H1 (cell line): ENCODE data around the gene TUT7. TPM values are rescaled to one million over a fixed set of nuclear protein-coding genes. Genes with fewer than 3 reads are reported as not detected.
A peak's percentile ranks its signal among the peaks of the same experiment; 100 is the strongest.

Source experiments
- CTCF ChIA-PET: fragments of 300-600 bp; sonication (Branson Sonifier 250); formaldehyde crosslinking; loops from one replicate; lab custom pipeline; 2021; ENCODE audit not compliant: partially characterized antibody; lab: Charles Lee
- POLR2A ChIA-PET: fragments of 300-600 bp; sonication (Branson Sonifier 250); formaldehyde crosslinking; loops from one replicate; lab custom pipeline; 2021; ENCODE audit warnings: inconsistent platforms; ENCODE audit not compliant: partially characterized antibody; lab: Charles Lee
- DNase-seq, 2 experiments: peaks; one replicate each; pipeline versions ENCODE4 v3.0.0 to v3.0.0-alpha.2; 2010 to 2022; ENCODE audit warnings: low spot score in 2 of 2, low read depth in 1 of 2, mixed read lengths in 1 of 2
- FAIRE-seq: peaks from 2 replicates; lab custom pipeline; 2011; peaks lifted over from hg19 to GRCh38; lab: Jason Lieb, UNC
- H2AFZ ChIP-seq: 2 replicates; pipeline ENCODE4 v1.8.1; 2012; ENCODE audit warnings: low read length, inconsistent platforms
- H2AK5ac ChIP-seq: 2 replicates; pipeline ENCODE4 v1.6.1; 2013; ENCODE audit warnings: low read depth, low read length
- H2BK120ac ChIP-seq: replicated peaks from 2 replicates; pipeline ENCODE3; 2013; ENCODE audit warnings: low read depth, low read length, inconsistent platforms
- H2BK12ac ChIP-seq: 2 replicates; pipeline ENCODE4 v1.6.1; 2013; ENCODE audit warnings: low read depth, low read length
- H2BK15ac ChIP-seq: 2 replicates; pipeline ENCODE4 v1.6.1; 2013; ENCODE audit warnings: low read length
- H2BK20ac ChIP-seq: 2 replicates; pipeline ENCODE4 v1.6.1; 2013; ENCODE audit warnings: low read length
- H2BK5ac ChIP-seq: 2 replicates; pipeline ENCODE4 v1.6.1; 2013; ENCODE audit warnings: low read depth, low read length
- H3K14ac ChIP-seq: 2 replicates; pipeline ENCODE4 v1.6.1; 2013; ENCODE audit warnings: inconsistent platforms; ENCODE audit not compliant: insufficient read length
- H3K18ac ChIP-seq: 2 replicates; pipeline ENCODE4 v1.6.1; 2013; ENCODE audit warnings: low read length; ENCODE audit errors: extremely low read depth
- H3K23ac ChIP-seq: 2 replicates; pipeline ENCODE4 v1.6.1; 2013; ENCODE audit warnings: inconsistent platforms; ENCODE audit not compliant: insufficient read length
- H3K23me2 ChIP-seq: 2 replicates; pipeline ENCODE4 v1.6.1; 2013; ENCODE audit warnings: low read depth, low read length
- H3K27ac ChIP-seq: 2 replicates; pipeline ENCODE4 v1.6.1; 2011; ENCODE audit warnings: low read depth, low read length, inconsistent platforms
- H3K27me3 ChIP-seq, 4 experiments: replicated peaks in 1 of 4; 1 replicate in 1 of 4; 2 replicates in 3 of 4; pipeline versions ENCODE4 v1.6.1 to v1.8.1; 2011 to 2013; ENCODE audit warnings: low read length in 3 of 4, mild to moderate bottlenecking in 3 of 4, inconsistent platforms in 2 of 4, mixed read lengths in 2 of 4, moderate library complexity in 1 of 4; ENCODE audit not compliant: control insufficient read depth in 3 of 4, insufficient read depth in 3 of 4; ENCODE audit errors: extremely low read depth in 1 of 4
- H3K36me3 ChIP-seq, 4 experiments: 2 replicates each; pipeline versions ENCODE4 v1.6.1 to v1.8.1; 2011 to 2013; ENCODE audit warnings: mild to moderate bottlenecking in 4 of 4, low read length in 3 of 4, moderate library complexity in 2 of 4, control low read depth in 1 of 4, inconsistent platforms in 1 of 4; ENCODE audit not compliant: insufficient read depth in 4 of 4, control insufficient read depth in 2 of 4
- H3K4ac ChIP-seq: replicated peaks from 2 replicates; pipeline ENCODE3; 2013; ENCODE audit warnings: low read length, low read depth, mixed read lengths, inconsistent platforms; ENCODE audit not compliant: insufficient read length
- H3K4me1 ChIP-seq, 4 experiments: replicated peaks in 1 of 4; 1 replicate in 1 of 4; 2 replicates in 3 of 4; pipeline versions ENCODE4 v1.6.1 to v1.8.1; 2011 to 2013; ENCODE audit warnings: low read length in 3 of 4, inconsistent platforms in 2 of 4, mixed read lengths in 1 of 4; ENCODE audit not compliant: insufficient read depth in 4 of 4, control insufficient read depth in 3 of 4
- H3K4me2 ChIP-seq, 2 experiments: 2 replicates each; pipeline versions ENCODE4 v1.6.1 to v1.8.1; 2011 to 2013; ENCODE audit warnings: low read depth in 2 of 2, low read length in 2 of 2, control low read depth in 1 of 2, inconsistent platforms in 1 of 2, mild to moderate bottlenecking in 1 of 2; ENCODE audit not compliant: insufficient read depth in 1 of 2
- H3K4me3 ChIP-seq, 4 experiments: fragments of 200-600, 300-600 bp in 1 of 4; sonication (generic), shearing (Covaris generic), sonication (Bioruptor Twin) in 1 of 4; 2 replicates each; pipeline versions ENCODE4 v1.5.1 to v1.8.1; 2011 to 2016; ENCODE audit warnings: low read length in 4 of 4, low read depth in 3 of 4, control low read depth in 2 of 4, inconsistent platforms in 2 of 4, mild to moderate bottlenecking in 2 of 4, mixed read lengths in 1 of 4, moderate library complexity in 1 of 4; ENCODE audit not compliant: insufficient read depth in 2 of 4; ENCODE audit errors: extremely low read depth in 1 of 4
- H3K56ac ChIP-seq: replicated peaks from 2 replicates; pipeline ENCODE3; 2013; ENCODE audit warnings: low read depth, mild to moderate bottlenecking, mixed read lengths, low read length, inconsistent platforms; ENCODE audit not compliant: insufficient read length
- H3K79me1 ChIP-seq: 2 replicates; pipeline ENCODE4 v1.6.1; 2013; ENCODE audit warnings: low read depth, low read length, control low read depth
- H3K79me2 ChIP-seq, 2 experiments: 2 replicates each; pipeline versions ENCODE4 v1.6.1 to v1.8.1; 2012 to 2013; ENCODE audit warnings: low read length in 2 of 2, mild to moderate bottlenecking in 2 of 2, inconsistent platforms in 1 of 2; ENCODE audit not compliant: insufficient read depth in 2 of 2, control insufficient read depth in 1 of 2
- H3K9ac ChIP-seq, 4 experiments: replicated peaks in 1 of 4; 1 replicate in 1 of 4; 2 replicates in 3 of 4; pipeline versions ENCODE4 v1.6.1 to v1.8.1; 2011 to 2013; ENCODE audit warnings: low read depth in 3 of 4, low read length in 3 of 4, control low read depth in 2 of 4, mild to moderate bottlenecking in 2 of 4, moderate library complexity in 2 of 4, inconsistent platforms in 1 of 4; ENCODE audit errors: extremely low read depth in 1 of 4
- H3K9me3 ChIP-seq, 2 experiments: 2 replicates each; pipeline versions ENCODE4 v1.6.1 to v1.8.1; 2012 to 2013; ENCODE audit warnings: mild to moderate bottlenecking in 2 of 2, moderate library complexity in 2 of 2, control low read depth in 1 of 2, inconsistent platforms in 1 of 2, low read depth in 1 of 2, low read length in 1 of 2, mixed read lengths in 1 of 2; ENCODE audit not compliant: insufficient read depth in 2 of 2
- H4K20me1 ChIP-seq, 2 experiments: replicated peaks in 1 of 2; 2 replicates each; pipeline versions ENCODE3 to v1.8.1; 2011 to 2013; ENCODE audit warnings: inconsistent platforms in 2 of 2, low read length in 2 of 2, mild to moderate bottlenecking in 1 of 2; ENCODE audit not compliant: insufficient read depth in 2 of 2, control insufficient read depth in 1 of 2
- H4K5ac ChIP-seq: 2 replicates; pipeline ENCODE4 v1.6.1; 2013; ENCODE audit warnings: low read length, low read depth, mixed read lengths, inconsistent platforms; ENCODE audit not compliant: insufficient read length
- H4K8ac ChIP-seq: 2 replicates; pipeline ENCODE4 v1.8.0; 2013; ENCODE audit warnings: mild to moderate bottlenecking, moderate library complexity, low read length, inconsistent platforms; ENCODE audit not compliant: insufficient read depth; ENCODE audit errors: extremely low read depth
- H4K91ac ChIP-seq: replicated peaks from 2 replicates; pipeline ENCODE3; 2013; ENCODE audit warnings: low read length, mixed read lengths, inconsistent platforms; ENCODE audit not compliant: insufficient read length
- ATF2 ChIP-seq: IDR thresholded peaks from 2 replicates; pipeline ENCODE4 v1.6.1; 2012; ENCODE audit warnings: low read length, inconsistent platforms
- MAX ChIP-seq: IDR thresholded peaks from 2 replicates; pipeline ENCODE4 v1.6.1; 2012; ENCODE audit warnings: inconsistent platforms
- SP1 ChIP-seq: IDR thresholded peaks from 2 replicates; pipeline ENCODE4 v1.6.1; 2011; ENCODE audit warnings: low read depth, low read length
- ZNF274 ChIP-seq: IDR thresholded peaks from 2 replicates; pipeline ENCODE4 v1.7.0; 2012; ENCODE audit warnings: low read length, borderline replicate concordance; ENCODE audit errors: extremely low read depth
- WGBS, 2 experiments: shearing (Covaris generic) in 1 of 2; methylation state at CpG; one replicate each; pipeline versions ENCODE4 v1.1.6 to v1.1.7; 2013 to 2015; ENCODE audit warnings: low lambda C conversion rate in 2 of 2, mixed read lengths in 2 of 2, inconsistent platforms in 1 of 2, low coverage in 1 of 2, missing lambda C conversion rate in 1 of 2; ENCODE audit not compliant: insufficient replicate concordance in 2 of 2, insufficient coverage in 1 of 2, insufficient read length in 1 of 2; ENCODE audit errors: extremely low coverage in 1 of 2, missing lambda C conversion rate in 1 of 2; 5-methylcytosine and 5-hydroxymethylcytosine counted together
- polyA plus RNA-seq, 7 experiments: library from polyadenylated mRNA; depleted of rRNA in 3 of 7; stranded (reverse) in 5 of 7; unstranded in 2 of 7; fragments of >200 nt in 5 of 7; fragments of 200-250 nt in 2 of 7; gene quantifications; 1 replicate in 5 of 7; 2 replicates in 1 of 7; 4 replicates in 1 of 7; pipeline versions ENCODE4 v1.2.1 to v1.2.3, GENCODE V29; 2011 to 2013; ENCODE audit warnings: missing spikeins in 2 of 7, mixed read lengths in 2 of 7
- total RNA-seq: library from RNA; stranded (reverse); fragmentation: NEBNext Ultra II Directional; extraction: Animal tissue kit (Norgen Biotek cat#: 25700); gene quantifications from 2 replicates; pipeline ENCODE4 v1.2.1, GENCODE V29; 2021

TUT7 gene
- total and polyA plus RNA-seq, 2 of the 8 experiments (the other 6 are each of a cell fraction or from before 2014, with no cell fraction given): 4.8 to 19.3 TPM

DNA sequence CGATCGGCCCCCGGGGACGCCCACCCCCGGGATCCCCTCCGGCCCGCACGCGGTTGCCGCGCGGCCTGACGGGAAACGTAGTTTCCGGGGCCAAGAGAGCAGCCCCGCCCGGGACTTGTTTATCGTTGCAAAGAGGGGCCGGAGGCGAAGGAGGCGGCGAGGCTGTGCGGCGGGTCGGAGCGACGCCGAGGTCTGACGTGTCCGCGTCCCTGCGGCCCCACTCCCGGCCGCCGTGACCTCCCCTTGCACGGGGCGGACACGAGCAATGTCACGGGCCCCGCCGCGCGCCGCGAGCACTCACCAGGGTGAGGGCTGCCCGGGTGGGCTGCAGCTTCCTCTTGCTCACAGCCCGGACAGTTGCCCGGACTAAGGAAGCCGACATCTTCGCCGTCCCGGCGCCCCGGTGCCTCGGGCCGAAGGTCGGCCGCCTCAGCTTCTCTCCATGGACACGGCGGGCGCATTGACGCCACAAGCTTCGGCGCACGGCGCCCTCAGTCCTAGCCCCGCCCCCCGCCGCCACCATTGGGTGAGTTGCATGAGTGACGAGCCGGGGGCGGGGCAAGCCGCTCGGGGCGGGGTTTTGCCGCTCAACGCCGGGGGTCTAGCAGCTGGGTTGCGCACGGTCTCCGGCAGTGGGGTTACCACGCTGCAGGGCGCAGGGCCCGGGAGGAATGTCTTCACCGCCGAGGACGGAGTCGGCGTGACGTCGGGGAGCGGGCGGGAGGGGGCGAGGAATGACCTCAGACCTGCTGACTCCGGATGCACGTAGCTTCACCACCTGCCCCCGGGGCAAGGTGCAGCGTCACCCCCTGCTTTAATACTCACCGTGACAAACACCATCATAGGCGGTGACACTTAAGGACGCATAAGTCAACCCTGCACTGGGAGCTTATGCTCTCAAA, 71.9 kb downstream of the TUT7 start, which contains the start of gene ISCA1:
ISCA1 (minus strand) TSS at position 462 of the 902 bp plus-strand sequence; CDS start at position 382, 80 bp downstream.
- Histone ChIP-seq H4K5ac (peak within 1 kb of the TSS; percentile 94), H2BK12ac (peak within 1 kb of the TSS; percentile 98), H2AFZ (peak within 1 kb of the TSS; percentile 98), H3K56ac (peak within 1 kb of the TSS; percentile 55), H3K79me2 (peaks cover 9 to 39% of the 10 kb centered on the region in 2 experiments), H2BK5ac (peak within 1 kb of the TSS; percentile 94), H3K23me2 (peaks cover 7% of the 10 kb centered on the region), H2BK15ac (peak within 1 kb of the TSS; percentile 97), H4K8ac (peak within 1 kb of the TSS; percentile 93; the same call in 1 of the 2 replicates), H3K27me3 (no peaks in the 10 kb centered on the region; a peak in 1 of 7 replicates), H2AK5ac (peak within 1 kb of the TSS; percentile 82; the same call in 1 of the 2 replicates), H4K91ac (peak within 1 kb of the TSS; percentile 4), H3K4me1 (peaks cover 0 to 9% (median 6%) of the 10 kb centered on the region in 4 experiments; a peak in 5 of 7 replicates), H3K23ac (no peak within 1 kb of the TSS), H3K36me3 (peaks cover 0 to 11% (median 3%) of the 10 kb centered on the region in 4 experiments; a peak in 4 of 8 replicates), H2BK120ac (no peak within 1 kb of the TSS), H3K4me3 (peak within 1 kb of the TSS; percentile 88 to 96 (median 93)), H3K14ac (no peak within 1 kb of the TSS), H3K9ac (peak within 1 kb of the TSS; percentile 88 to 97 (median 92)), H3K4me2 (peak within 1 kb of the TSS; percentile 90 to 91), H3K9me3 (no peaks in the 10 kb centered on the region), H3K27ac (peak within 1 kb of the TSS; percentile 90), H3K79me1 (peaks cover 3% of the 10 kb centered on the region; the same call in 1 of the 2 replicates), H3K4ac (peak within 1 kb of the TSS; percentile 36), H4K20me1 (peaks cover 0 to 4% of the 10 kb centered on the region in 2 experiments), H3K18ac (peak within 1 kb of the TSS; percentile 88), H2BK20ac (no peak within 1 kb of the TSS)
- POLR2A ChIA-PET: interaction anchor here (0.7 to 2.4 kb wide), 11 partner anchors 10 to 254 kb away, joined by 3 to 17 read pairs (median 3); partner anchors contain the start of gene GOLM1
- CTCF ChIA-PET: interaction anchor here (1.0 to 1.1 kb wide), 3 partner anchors 39 to 80 kb away, joined by 3 to 7 read pairs (median 3); no protein-coding TSS in a partner anchor
- WGBS, 2 experiments: 2% methylated on average over 37 of the region's 101 CpGs; no CpG with 5 or more reads in 1 of the 2 experiments
- FAIRE-seq (no peak), DNase-seq (peak; percentile 85 to 100)
- TF ChIP-seq ATF2 (no peak), SP1 (peak; percentile 17; the same call in 1 of the 2 replicates), MAX (peak; percentile 86), ZNF274 (no peak)
